ENCODE results near the gene PRKCZ. TPM values are rescaled to one million over a fixed set of nuclear protein-coding genes. Genes with fewer than 3 reads are reported as not detected.

Gene PRKCZ
- total RNA-seq, 2 donors from 2014 or later: 34.5 to 46.7 TPM

- Histone ChIP-seq H3K36me3 (no peaks in the 10 kb centered on the region), H3K4me1 (replicated peaks) (peaks cover 35% of the 10 kb centered on the region), H3K27me3 (replicated peaks; ENCODE audit: insufficient read depth) (no peaks in the 10 kb centered on the region), H3K4me3 (peak overlapping the region; percentile 53 to 68), H3K27ac (peak overlapping the region; percentile 93 to 95), H3K9me3 (no peaks in the 10 kb centered on the region)
- 9% methylated on average over 27 of the region's 32 CpGs for WGBS
- DNase-seq (ENCODE audit: low spot score): no peak
- intact Hi-C loops (cut with DNase I): loop anchor here (5.0 kb wide), 2 partner anchors 42 to 87 kb away; no protein-coding TSS in a partner anchor
- TF ChIP-seq CTCF (IDR thresholded peaks at IDR 0.05): no peak
- peak; percentile 28 for TF ChIP-seq POLR2A (IDR thresholded peaks at IDR 0.05)
These were observed 179.9 kb downstream of the PRKCZ start for GRCh38 chr1:2229911-2230731.

- Histone ChIP-seq H3K4me1 (replicated peaks) (peaks cover 43% of the 10 kb centered on the region), H3K27ac (peak overlapping the region; percentile 93 to 95), H3K36me3 (no peaks in the 10 kb centered on the region), H3K4me3 (peak overlapping the region; percentile 53 to 68), H3K27me3 (replicated peaks; ENCODE audit: insufficient read depth) (no peaks in the 10 kb centered on the region), H3K9me3 (no peaks in the 10 kb centered on the region)
- no peak for DNase-seq (ENCODE audit: low spot score)
- intact Hi-C loops (cut with DNase I): loop anchor here (5.0 kb wide), 2 partner anchors 41 to 86 kb away; no protein-coding TSS in a partner anchor
- 4% methylated on average over 30 of the region's 30 CpGs for WGBS
- TF ChIP-seq CTCF (IDR thresholded peaks at IDR 0.05) (no peak), POLR2A (IDR thresholded peaks at IDR 0.05) (no peak), POLR2AphosphoS5 (IDR thresholded peaks at IDR 0.05) (no peak)
These were observed 180.7 kb downstream of the PRKCZ start for GRCh38 chr1:2230781-2231531.

GRCh38 chr1:2231532-2232254, 181.5 kb downstream of the PRKCZ start:
- Histone ChIP-seq H3K9me3 (no peaks in the 10 kb centered on the region), H3K27ac (peak overlapping the region; percentile 93 to 95), H3K4me3 (peak overlapping the region; percentile 53 to 68), H3K27me3 (replicated peaks; ENCODE audit: insufficient read depth) (no peaks in the 10 kb centered on the region), H3K4me1 (replicated peaks) (peaks cover 41% of the 10 kb centered on the region), H3K36me3 (no peaks in the 10 kb centered on the region)
- WGBS: 11% methylated on average over 26 of the region's 26 CpGs
- DNase-seq (ENCODE audit: low spot score): peak; percentile 76
- intact Hi-C loops (cut with DNase I): loop anchor here (5.0 kb wide), 2 partner anchors 41 to 86 kb away; no protein-coding TSS in a partner anchor
- TF ChIP-seq POLR2AphosphoS5 (IDR thresholded peaks at IDR 0.05) (peak; percentile 76), POLR2A (IDR thresholded peaks at IDR 0.05) (peak; percentile 40), CTCF (IDR thresholded peaks at IDR 0.05) (no peak)

- Histone ChIP-seq H3K27ac (peak overlapping the region; percentile 93 to 95), H3K4me1 (replicated peaks) (peaks cover 38% of the 10 kb centered on the region), H3K36me3 (no peaks in the 10 kb centered on the region), H3K4me3 (peak overlapping the region; percentile 53 to 68), H3K9me3 (no peaks in the 10 kb centered on the region), H3K27me3 (replicated peaks; ENCODE audit: insufficient read depth) (no peaks in the 10 kb centered on the region)
- DNase-seq (ENCODE audit: low spot score): no peak
- 21% methylated on average over 15 of the region's 17 CpGs for WGBS
- intact Hi-C loops (cut with DNase I): loop anchor here (5.0 kb wide), 2 partner anchors 40 to 85 kb away; no protein-coding TSS in a partner anchor
- TF ChIP-seq CTCF (IDR thresholded peaks at IDR 0.05) (no peak), POLR2A (IDR thresholded peaks at IDR 0.05) (no peak), POLR2AphosphoS5 (IDR thresholded peaks at IDR 0.05) (no peak)
These were observed 182.2 kb downstream of the PRKCZ start for GRCh38 chr1:2232255-2232915.
